Chondrocyte (in vitro differentiated cells): ENCODE data around the gene FAM20C. TPM values are rescaled to one million over a fixed set of nuclear protein-coding genes. Genes with fewer than 3 reads are reported as not detected.

Experiments
- DNase-seq: peaks from one replicate; pipeline ENCODE4 v3.0.0; 2021; ENCODE audit warnings: mixed read lengths, low spot score
- H3K27ac Mint-ChIP-seq: one replicate; pipeline ENCODE4 v1.8.0; 2021; ENCODE audit warnings: mild to moderate bottlenecking, moderate library complexity, mixed read lengths; ENCODE audit not compliant: unreplicated experiment
- H3K27me3 Mint-ChIP-seq: 2 replicates; pipeline ENCODE4 v1.8.0; 2021; ENCODE audit warnings: low read depth, mixed read lengths
- H3K36me3 Mint-ChIP-seq: 2 replicates; pipeline ENCODE4 v1.8.0; 2021; ENCODE audit warnings: low read depth, mixed read lengths
- H3K4me1 Mint-ChIP-seq: 2 replicates; pipeline ENCODE4 v1.8.0; 2021; ENCODE audit warnings: low read depth, mild to moderate bottlenecking, mixed read lengths
- H3K4me3 Mint-ChIP-seq: one replicate; pipeline ENCODE4 v1.8.0; 2021; ENCODE audit warnings: mild to moderate bottlenecking, moderate library complexity, mixed read lengths; ENCODE audit not compliant: unreplicated experiment
- H3K9me3 Mint-ChIP-seq: 2 replicates; pipeline ENCODE4 v1.8.0; 2021; ENCODE audit warnings: low read depth, mixed read lengths
- CTCF ChIP-seq: fragments of 200-600 bp; sonication (generic); IDR thresholded peaks from 2 replicates; pipeline ENCODE4 v1.5.0; 2021; ENCODE audit warnings: antibody characterized with exemption, mild to moderate bottlenecking, moderate library complexity
- total RNA-seq: library from RNA; stranded (reverse); gene quantifications from 3 replicates; pipeline ENCODE4 v1.2.1, GENCODE V29; 2021

The FAM20C gene
- total RNA-seq, 1 donor from 2014 or later, result 34.4 TPM

GRCh38 chr7:165661-166337 is 26.6 kb upstream of the FAM20C start:
- no peaks in the 10 kb centered on the region for H3K36me3 Mint-ChIP-seq
- H3K9me3 Mint-ChIP-seq, result no peaks in the 10 kb centered on the region
- peak; percentile 17 for DNase-seq
- peak overlapping the region; percentile 15 for H3K27ac Mint-ChIP-seq
- no peak overlapping the region for H3K4me3 Mint-ChIP-seq
- TF ChIP-seq CTCF, result no peak
- peaks cover 4% of the 10 kb centered on the region for H3K4me1 Mint-ChIP-seq
- peaks cover 15% of the 10 kb centered on the region for H3K27me3 Mint-ChIP-seq

- Mint-ChIP-seq H3K4me1 (peaks cover 4% of the 10 kb centered on the region), H3K4me3 (no peak overlapping the region), H3K27ac (peak overlapping the region; percentile 15), H3K9me3 (no peaks in the 10 kb centered on the region), H3K36me3 (no peaks in the 10 kb centered on the region), H3K27me3 (peaks cover 15% of the 10 kb centered on the region)
- TF ChIP-seq CTCF, result no peak
- DNase-seq, result peak; percentile 72
Measured at GRCh38 chr7:166338-167060, 25.9 kb upstream of the FAM20C start.

GRCh38 chr7:167090-167855 is 25.1 kb upstream of the FAM20C start:
- TF ChIP-seq CTCF, result no peak
- Mint-ChIP-seq H3K36me3 (no peaks in the 10 kb centered on the region), H3K27ac (no peak overlapping the region), H3K27me3 (peaks cover 11% of the 10 kb centered on the region), H3K4me1 (peaks cover 4% of the 10 kb centered on the region), H3K4me3 (no peak overlapping the region), H3K9me3 (no peaks in the 10 kb centered on the region)
- peak; percentile 75 for DNase-seq

GRCh38 chr7:167976-168791 is 24.2 kb upstream of the FAM20C start:
- H3K36me3 Mint-ChIP-seq, result no peaks in the 10 kb centered on the region
- TF ChIP-seq CTCF, result no peak
- no peak overlapping the region for H3K27ac Mint-ChIP-seq
- peaks cover 10% of the 10 kb centered on the region for H3K27me3 Mint-ChIP-seq
- H3K4me3 Mint-ChIP-seq, result no peak overlapping the region
- no peaks in the 10 kb centered on the region for H3K9me3 Mint-ChIP-seq
- H3K4me1 Mint-ChIP-seq, result peaks cover 4% of the 10 kb centered on the region
- DNase-seq, result peak; percentile 86
